ENCODE data around the gene VSX2.

DNA sequence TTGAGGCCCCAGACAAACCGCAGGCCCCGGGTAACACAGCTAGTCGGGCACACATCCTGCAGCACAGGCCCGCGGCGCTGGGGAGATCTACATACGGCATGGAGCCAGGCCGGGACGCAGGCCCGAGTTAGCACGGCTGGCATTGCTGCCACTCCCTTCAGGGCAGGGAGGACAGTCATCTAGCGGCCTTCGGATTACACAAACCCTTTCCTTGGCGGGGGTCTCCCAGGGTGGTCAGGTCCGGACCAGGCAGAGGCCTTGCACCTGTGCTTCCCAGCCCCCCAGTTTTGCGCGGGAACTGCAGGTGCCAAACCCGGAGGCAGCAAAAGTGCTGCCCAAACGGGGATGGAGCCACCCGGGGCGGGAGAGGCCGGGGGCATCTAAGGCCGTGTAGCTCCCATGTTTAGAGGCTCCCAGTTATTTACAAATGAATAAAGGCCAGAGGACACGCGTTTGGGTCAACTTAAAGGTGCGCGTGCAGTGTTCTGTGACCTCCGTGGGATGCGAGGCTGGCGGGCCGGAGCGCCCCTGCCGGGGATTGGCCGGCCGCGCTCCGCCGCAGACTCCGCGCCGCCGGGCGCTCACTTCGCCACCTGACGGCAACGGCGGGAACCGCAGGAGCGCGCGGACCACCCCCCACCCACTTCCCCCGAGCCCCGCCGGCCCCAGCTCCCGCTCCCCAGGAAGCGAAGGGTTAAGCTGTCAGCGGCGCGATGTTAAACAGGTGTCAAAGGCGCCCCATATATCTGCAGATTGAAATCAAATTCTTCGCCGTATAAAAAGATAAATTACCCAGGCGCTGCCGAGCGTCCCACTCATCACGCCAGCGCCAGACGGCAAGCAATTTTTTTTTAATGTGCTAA, 18.1 kb downstream of the VSX2 start:
- TF ChIP-seq EP300 (conservative IDR thresholded peaks at IDR 0.05; ENCODE audit: poor library complexity, severe bottlenecking), result no peak
- no peak for TF ChIP-seq POLR2AphosphoS5 (IDR thresholded peaks at IDR 0.05)
- TF ChIP-seq, protein P1, sequence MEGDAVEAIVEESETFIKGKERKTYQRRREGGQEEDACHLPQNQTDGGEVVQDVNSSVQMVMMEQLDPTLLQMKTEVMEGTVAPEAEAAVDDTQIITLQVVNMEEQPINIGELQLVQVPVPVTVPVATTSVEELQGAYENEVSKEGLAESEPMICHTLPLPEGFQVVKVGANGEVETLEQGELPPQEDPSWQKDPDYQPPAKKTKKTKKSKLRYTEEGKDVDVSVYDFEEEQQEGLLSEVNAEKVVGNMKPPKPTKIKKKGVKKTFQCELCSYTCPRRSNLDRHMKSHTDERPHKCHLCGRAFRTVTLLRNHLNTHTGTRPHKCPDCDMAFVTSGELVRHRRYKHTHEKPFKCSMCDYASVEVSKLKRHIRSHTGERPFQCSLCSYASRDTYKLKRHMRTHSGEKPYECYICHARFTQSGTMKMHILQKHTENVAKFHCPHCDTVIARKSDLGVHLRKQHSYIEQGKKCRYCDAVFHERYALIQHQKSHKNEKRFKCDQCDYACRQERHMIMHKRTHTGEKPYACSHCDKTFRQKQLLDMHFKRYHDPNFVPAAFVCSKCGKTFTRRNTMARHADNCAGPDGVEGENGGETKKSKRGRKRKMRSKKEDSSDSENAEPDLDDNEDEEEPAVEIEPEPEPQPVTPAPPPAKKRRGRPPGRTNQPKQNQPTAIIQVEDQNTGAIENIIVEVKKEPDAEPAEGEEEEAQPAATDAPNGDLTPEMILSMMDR (IDR thresholded peaks at IDR 0.05; ENCODE audit: poor library complexity, severe bottlenecking), result peak; percentile 90
- TF ChIP-seq TAF1 (IDR thresholded peaks at IDR 0.05; ENCODE audit: low read depth), result no peak
- TF ChIP-seq EZH2 (IDR thresholded peaks at IDR 0.05; ENCODE audit: borderline replicate concordance, insufficient read depth, low read length, poor library complexity, severe bottlenecking), result no peak
- TF ChIP-seq SMC3 (conservative IDR thresholded peaks at IDR 0.05; ENCODE audit: poor library complexity), result peak; percentile 66
- TF ChIP-seq MXI1 (conservative IDR thresholded peaks at IDR 0.05; ENCODE audit: poor library complexity, severe bottlenecking), result peak; percentile 20
- TF ChIP-seq, protein P2, sequence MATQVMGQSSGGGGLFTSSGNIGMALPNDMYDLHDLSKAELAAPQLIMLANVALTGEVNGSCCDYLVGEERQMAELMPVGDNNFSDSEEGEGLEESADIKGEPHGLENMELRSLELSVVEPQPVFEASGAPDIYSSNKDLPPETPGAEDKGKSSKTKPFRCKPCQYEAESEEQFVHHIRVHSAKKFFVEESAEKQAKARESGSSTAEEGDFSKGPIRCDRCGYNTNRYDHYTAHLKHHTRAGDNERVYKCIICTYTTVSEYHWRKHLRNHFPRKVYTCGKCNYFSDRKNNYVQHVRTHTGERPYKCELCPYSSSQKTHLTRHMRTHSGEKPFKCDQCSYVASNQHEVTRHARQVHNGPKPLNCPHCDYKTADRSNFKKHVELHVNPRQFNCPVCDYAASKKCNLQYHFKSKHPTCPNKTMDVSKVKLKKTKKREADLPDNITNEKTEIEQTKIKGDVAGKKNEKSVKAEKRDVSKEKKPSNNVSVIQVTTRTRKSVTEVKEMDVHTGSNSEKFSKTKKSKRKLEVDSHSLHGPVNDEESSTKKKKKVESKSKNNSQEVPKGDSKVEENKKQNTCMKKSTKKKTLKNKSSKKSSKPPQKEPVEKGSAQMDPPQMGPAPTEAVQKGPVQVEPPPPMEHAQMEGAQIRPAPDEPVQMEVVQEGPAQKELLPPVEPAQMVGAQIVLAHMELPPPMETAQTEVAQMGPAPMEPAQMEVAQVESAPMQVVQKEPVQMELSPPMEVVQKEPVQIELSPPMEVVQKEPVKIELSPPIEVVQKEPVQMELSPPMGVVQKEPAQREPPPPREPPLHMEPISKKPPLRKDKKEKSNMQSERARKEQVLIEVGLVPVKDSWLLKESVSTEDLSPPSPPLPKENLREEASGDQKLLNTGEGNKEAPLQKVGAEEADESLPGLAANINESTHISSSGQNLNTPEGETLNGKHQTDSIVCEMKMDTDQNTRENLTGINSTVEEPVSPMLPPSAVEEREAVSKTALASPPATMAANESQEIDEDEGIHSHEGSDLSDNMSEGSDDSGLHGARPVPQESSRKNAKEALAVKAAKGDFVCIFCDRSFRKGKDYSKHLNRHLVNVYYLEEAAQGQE (IDR thresholded peaks at IDR 0.05; ENCODE audit: borderline replicate concordance), result no peak

Data from neural cell (in vitro differentiated cells).